ENCODE results near the gene UBAP2L. TPM values are rescaled to one million over a fixed set of nuclear protein-coding genes. Genes with fewer than 3 reads are reported as not detected.

The UBAP2L gene
- total and polyA plus RNA-seq, 9 of the 15 experiments (the other 6 are each of a cell fraction or from before 2014, with no cell fraction given), result 75.0 to 245 (median 119) TPM

GRCh38 chr1:154312229-154313065 is 91.7 kb downstream of the UBAP2L start (continued):
- TF ChIP-seq FOXK2 (conservative IDR thresholded peaks at IDR 0.05 in 1 of 2, IDR thresholded peaks at IDR 0.05 in 1 of 2; ENCODE audit: low read depth in 2 of 2) (peak in 1 of 2 experiments; percentile 21; a peak in 1 of 4 replicates), MNT (conservative IDR thresholded peaks at IDR 0.05) (peak in 1 of 2 experiments; percentile 42; a peak in 2 of 4 replicates), MCM7 (IDR thresholded peaks at IDR 0.05) (0 out of 4 replicates have a peak, but pooled peaks of 1 of the 2 experiments have one; percentile 14), ASH1L (IDR thresholded peaks at IDR 0.05; ENCODE audit: borderline replicate concordance, low read depth, partially characterized antibody) (peak; percentile 38), HDGF (IDR thresholded peaks at IDR 0.05) (0 out of 2 replicates have a peak, but pooled peaks have one; percentile 59), OTX1 (CRISPR knock-in tag; IDR thresholded peaks at IDR 0.05) (0 out of 2 replicates have a peak, but pooled peaks have one; percentile 69), TRIM25 (IDR thresholded peaks at IDR 0.05; ENCODE audit: borderline replicate concordance) (0 out of 2 replicates have a peak, but pooled peaks have one; percentile 82), UBTF (IDR thresholded peaks at IDR 0.05; ENCODE audit: borderline replicate concordance in 1 of 2, low read depth in 2 of 2, low read length in 2 of 2) (0 out of 4 replicates have a peak, but pooled peaks of 1 of the 2 experiments have one; percentile 34), CTCF (IDR thresholded peaks at IDR 0.05 in 2 of 3, conservative IDR thresholded peaks at IDR 0.05 in 1 of 3; ENCODE audit: insufficient read depth in 2 of 3, low read depth in 1 of 3, low read length in 3 of 3) (0 out of 6 replicates have a peak, but pooled peaks of 1 of the 3 experiments have one; percentile 6), PRDM10 (IDR thresholded peaks at IDR 0.05; ENCODE audit: partially characterized antibody) (peak; percentile 88), ARHGAP35 (IDR thresholded peaks at IDR 0.05; ENCODE audit: partially characterized antibody) (peak; percentile 82), NCOA4 (IDR thresholded peaks at IDR 0.05; ENCODE audit: partially characterized antibody) (peak; percentile 56), EP400 (IDR thresholded peaks at IDR 0.05) (peak; percentile 32; the same call in 1 of the 2 replicates)
